Astrocyte (in vitro differentiated cells and primary cell): ENCODE results near the gene PLIN4. TPM values are rescaled to one million over a fixed set of nuclear protein-coding genes. Genes with fewer than 3 reads are reported as not detected.

Experiments
- DNase-seq: peaks from one replicate; pipeline ENCODE4 v3.0.0-alpha.2; 2010; ENCODE audit warnings: low read depth
- FAIRE-seq: peaks from 2 replicates; lab custom pipeline; 2011; peaks lifted over from hg19 to GRCh38; lab: Jason Lieb, UNC
- H2AFZ ChIP-seq: 2 replicates; pipeline ENCODE4 v1.6.0; 2012; ENCODE audit warnings: low read depth, low read length, inconsistent platforms
- H3K27ac ChIP-seq: 2 replicates; pipeline ENCODE4 v1.5.1; 2011; ENCODE audit warnings: low read depth, low read length, inconsistent platforms
- H3K27me3 ChIP-seq: 2 replicates; pipeline ENCODE4 v1.6.0; 2011; ENCODE audit warnings: low read length, inconsistent platforms; ENCODE audit not compliant: insufficient read depth
- H3K36me3 ChIP-seq: 2 replicates; pipeline ENCODE4 v1.5.1; 2011; ENCODE audit warnings: low read length, inconsistent platforms; ENCODE audit not compliant: insufficient read depth
- H3K4me1 ChIP-seq: 2 replicates; pipeline ENCODE4 v1.5.1; 2011; ENCODE audit warnings: low read length, inconsistent platforms; ENCODE audit not compliant: insufficient read depth
- H3K4me2 ChIP-seq: 2 replicates; pipeline ENCODE4 v1.6.0; 2012; ENCODE audit warnings: low read length, inconsistent platforms
- H3K4me3 ChIP-seq: 2 replicates; pipeline ENCODE4 v1.5.1; 2011; ENCODE audit warnings: low read depth, mild to moderate bottlenecking, low read length, inconsistent platforms; ENCODE audit not compliant: insufficient read depth
- H3K79me2 ChIP-seq: 2 replicates; pipeline ENCODE4 v1.6.0; 2012; ENCODE audit warnings: mild to moderate bottlenecking, low read length, inconsistent platforms; ENCODE audit not compliant: insufficient read depth
- H3K9ac ChIP-seq: 2 replicates; pipeline ENCODE4 v1.6.0; 2012; ENCODE audit warnings: mild to moderate bottlenecking, low read length, inconsistent platforms
- H3K9me3 ChIP-seq: 2 replicates; pipeline ENCODE4 v1.5.1; 2012; ENCODE audit warnings: low read depth, mild to moderate bottlenecking, low read length, inconsistent platforms; ENCODE audit not compliant: insufficient read depth
- H4K20me1 ChIP-seq: 2 replicates; pipeline ENCODE4 v1.6.0; 2012; ENCODE audit warnings: low read length, inconsistent platforms; ENCODE audit not compliant: insufficient read depth
- H3K27ac Mint-ChIP-seq: one replicate; pipeline ENCODE4 v1.8.0; 2021; ENCODE audit warnings: mild to moderate bottlenecking, mixed read lengths; ENCODE audit not compliant: unreplicated experiment
- H3K27me3 Mint-ChIP-seq: one replicate; pipeline ENCODE4 v1.8.0; 2021; ENCODE audit warnings: low read depth, mixed read lengths; ENCODE audit not compliant: unreplicated experiment
- H3K36me3 Mint-ChIP-seq: one replicate; pipeline ENCODE4 v1.8.0; 2021; ENCODE audit warnings: low read depth, mixed read lengths; ENCODE audit not compliant: unreplicated experiment
- H3K4me1 Mint-ChIP-seq: one replicate; pipeline ENCODE4 v1.8.0; 2021; ENCODE audit warnings: low read depth, mixed read lengths; ENCODE audit not compliant: unreplicated experiment
- H3K4me3 Mint-ChIP-seq: one replicate; pipeline ENCODE4 v1.8.0; 2021; ENCODE audit warnings: mild to moderate bottlenecking, moderate library complexity, mixed read lengths; ENCODE audit not compliant: unreplicated experiment
- H3K9me3 Mint-ChIP-seq: one replicate; pipeline ENCODE4 v1.8.0; 2021; ENCODE audit warnings: mild to moderate bottlenecking, mixed read lengths; ENCODE audit not compliant: unreplicated experiment
- EZH2 ChIP-seq: IDR thresholded peaks from 2 replicates; pipeline ENCODE4 v1.6.1; 2012; ENCODE audit warnings: mild to moderate bottlenecking, low read length, inconsistent platforms; ENCODE audit not compliant: insufficient read depth
- total RNA-seq: library from RNA; stranded (reverse); gene quantifications from 2 replicates; pipeline ENCODE4 v1.2.1, GENCODE V29; 2021
- TF ChIP-seq, protein P1 (sequence below): IDR thresholded peaks from 2 replicates; pipeline ENCODE4 v1.5.1; 2011; ENCODE audit warnings: low read depth, mild to moderate bottlenecking, inconsistent platforms, low read length, moderate library complexity; ENCODE audit not compliant: insufficient read depth

PLIN4 gene
- total RNA-seq, 1 donor from 2014 or later = 0.05 TPM

DNA sequence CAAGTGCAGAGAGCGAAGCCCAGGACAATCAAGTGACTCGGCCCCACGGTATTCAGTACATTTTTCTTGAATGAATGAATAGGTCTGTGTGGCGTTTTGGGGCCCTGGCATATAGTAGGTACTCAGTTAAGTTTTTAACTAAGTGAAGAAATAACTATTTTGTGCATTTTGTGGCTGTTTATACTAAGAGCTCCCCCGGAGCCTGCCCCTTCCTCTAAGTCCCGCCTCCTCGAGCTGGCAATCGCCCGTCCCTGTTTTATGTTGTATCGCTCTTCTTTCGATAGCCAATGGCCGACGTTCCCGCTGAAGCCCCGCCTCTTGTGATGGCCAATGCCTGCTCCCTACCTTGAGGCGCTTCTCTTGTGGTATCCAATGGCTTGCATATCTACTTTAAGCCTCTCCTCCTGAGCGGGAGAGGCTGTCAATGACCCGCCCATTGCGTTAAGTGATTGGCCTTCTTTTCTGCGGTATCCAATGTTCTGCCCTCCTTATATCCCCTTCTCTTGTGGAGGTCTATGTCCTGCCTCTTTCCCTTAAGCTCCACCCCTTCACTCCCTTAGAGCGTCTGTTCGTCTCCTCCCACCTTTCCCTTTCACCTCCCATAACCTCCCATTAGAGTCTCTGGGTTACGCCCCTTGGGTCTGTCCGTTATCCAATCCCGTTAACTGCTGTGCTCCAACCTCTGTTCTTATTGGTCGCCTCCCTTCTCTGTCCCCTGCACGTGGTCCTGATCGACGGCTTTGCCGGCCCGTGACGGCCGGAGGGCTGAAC, 46.7 kb downstream of the PLIN4 start:
- H3K79me2 ChIP-seq = peaks cover 37% of the 10 kb centered on the region
- H3K9ac ChIP-seq = peak overlapping the region; percentile 85
- peak overlapping the region; percentile 91 for H3K4me2 ChIP-seq
- H3K27me3 ChIP-seq = no peaks in the 10 kb centered on the region
- H3K4me1 ChIP-seq = peaks cover 13% of the 10 kb centered on the region
- TF ChIP-seq EZH2 = no peak
- TF ChIP-seq, protein P1, sequence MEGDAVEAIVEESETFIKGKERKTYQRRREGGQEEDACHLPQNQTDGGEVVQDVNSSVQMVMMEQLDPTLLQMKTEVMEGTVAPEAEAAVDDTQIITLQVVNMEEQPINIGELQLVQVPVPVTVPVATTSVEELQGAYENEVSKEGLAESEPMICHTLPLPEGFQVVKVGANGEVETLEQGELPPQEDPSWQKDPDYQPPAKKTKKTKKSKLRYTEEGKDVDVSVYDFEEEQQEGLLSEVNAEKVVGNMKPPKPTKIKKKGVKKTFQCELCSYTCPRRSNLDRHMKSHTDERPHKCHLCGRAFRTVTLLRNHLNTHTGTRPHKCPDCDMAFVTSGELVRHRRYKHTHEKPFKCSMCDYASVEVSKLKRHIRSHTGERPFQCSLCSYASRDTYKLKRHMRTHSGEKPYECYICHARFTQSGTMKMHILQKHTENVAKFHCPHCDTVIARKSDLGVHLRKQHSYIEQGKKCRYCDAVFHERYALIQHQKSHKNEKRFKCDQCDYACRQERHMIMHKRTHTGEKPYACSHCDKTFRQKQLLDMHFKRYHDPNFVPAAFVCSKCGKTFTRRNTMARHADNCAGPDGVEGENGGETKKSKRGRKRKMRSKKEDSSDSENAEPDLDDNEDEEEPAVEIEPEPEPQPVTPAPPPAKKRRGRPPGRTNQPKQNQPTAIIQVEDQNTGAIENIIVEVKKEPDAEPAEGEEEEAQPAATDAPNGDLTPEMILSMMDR = no peak
- DNase-seq (peak; percentile 100), FAIRE-seq (peak; percentile 99)
- H3K4me3 Mint-ChIP-seq = no peak overlapping the region
- H3K4me1 Mint-ChIP-seq = peaks cover 3% of the 10 kb centered on the region
- H3K27ac ChIP-seq = peak overlapping the region; percentile 80
- H3K27me3 Mint-ChIP-seq = no peaks in the 10 kb centered on the region
- H4K20me1 ChIP-seq = peaks cover 18% of the 10 kb centered on the region
- H2AFZ ChIP-seq = peak overlapping the region; percentile 78
- no peak overlapping the region for H3K27ac Mint-ChIP-seq
- H3K36me3 Mint-ChIP-seq = no peaks in the 10 kb centered on the region
- no peaks in the 10 kb centered on the region for H3K9me3 ChIP-seq
- peak overlapping the region; percentile 79 for H3K4me3 ChIP-seq
- no peaks in the 10 kb centered on the region for H3K9me3 Mint-ChIP-seq
- no peaks in the 10 kb centered on the region for H3K36me3 ChIP-seq

DNA sequence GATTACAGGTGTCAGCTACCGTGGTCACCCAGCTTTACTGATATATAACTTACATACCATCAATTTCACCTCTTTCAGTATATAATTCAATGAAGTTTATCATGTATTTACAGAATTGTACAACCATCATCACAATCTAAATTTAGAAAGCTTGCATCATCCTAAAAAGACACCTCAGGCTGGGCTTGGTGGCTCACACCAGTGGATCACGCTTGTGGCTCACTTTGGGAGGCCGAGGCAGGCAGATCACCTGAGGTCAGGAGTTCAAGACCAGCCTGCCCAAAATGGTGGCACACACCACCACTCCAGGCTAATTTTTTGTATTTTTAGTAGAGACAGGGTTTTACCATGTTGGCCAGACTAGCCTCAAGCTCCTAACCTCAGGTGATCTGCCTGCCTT, 50.5 kb downstream of the PLIN4 start:
- H3K4me1 ChIP-seq = no peaks in the 10 kb centered on the region
- no peak overlapping the region for H3K4me3 ChIP-seq
- no peak overlapping the region for H3K4me3 Mint-ChIP-seq
- DNase-seq = no peak
- TF ChIP-seq, protein P1 = no peak
- TF ChIP-seq EZH2 = no peak
- no peaks in the 10 kb centered on the region for H3K9me3 ChIP-seq
- H4K20me1 ChIP-seq = no peaks in the 10 kb centered on the region
- H2AFZ ChIP-seq = no peak overlapping the region
- H3K27me3 Mint-ChIP-seq = no peaks in the 10 kb centered on the region
- H3K79me2 ChIP-seq = peaks cover 5% of the 10 kb centered on the region
- H3K36me3 Mint-ChIP-seq = no peaks in the 10 kb centered on the region
- no peak overlapping the region for H3K9ac ChIP-seq
- H3K9me3 Mint-ChIP-seq = no peaks in the 10 kb centered on the region
- no peaks in the 10 kb centered on the region for H3K36me3 ChIP-seq
- H3K27ac ChIP-seq = no peak overlapping the region
- H3K4me2 ChIP-seq = no peak overlapping the region
- H3K27me3 ChIP-seq = no peaks in the 10 kb centered on the region
- FAIRE-seq = no peak
- H3K4me1 Mint-ChIP-seq = no peaks in the 10 kb centered on the region
- no peak overlapping the region for H3K27ac Mint-ChIP-seq
